T-helper 1 cell treated with Interleukin-12 subunit alpha and Interleukin-12 subunit beta and Interleukin-4 antibody, amounts not matched to agents 30 μg/mL and 1 μg/mL, for 36 hours (primary cell): Measurements from ENCODE around the gene ATP6AP2.
"Not testable (repeated sequence)": the region's sequence is repeated elsewhere in the genome, so short reads cannot be mapped to it uniquely, and the experiment has no call there.

Experiments
- H3K27ac Mint-ChIP-seq: one replicate; pipeline ENCODE4 v1.8.0; 2021; ENCODE audit warnings: mild to moderate bottlenecking, mixed read lengths
- H3K27me3 Mint-ChIP-seq: one replicate; pipeline ENCODE4 v1.8.0; 2021; ENCODE audit warnings: low read depth, mixed read lengths
- H3K36me3 Mint-ChIP-seq: one replicate; pipeline ENCODE4 v1.8.0; 2021; ENCODE audit warnings: low read depth, mixed read lengths
- H3K4me1 Mint-ChIP-seq: one replicate; pipeline ENCODE4 v1.8.0; 2021; ENCODE audit warnings: low read depth, mixed read lengths
- H3K4me3 Mint-ChIP-seq: one replicate; pipeline ENCODE4 v1.8.0; 2021; ENCODE audit warnings: mild to moderate bottlenecking, moderate library complexity, mixed read lengths
- H3K9me3 Mint-ChIP-seq: one replicate; pipeline ENCODE4 v1.8.0; 2021; ENCODE audit warnings: mixed read lengths

Gene ATP6AP2

GRCh38 chrX:40587623-40588022, 6.9 kb downstream of the ATP6AP2 start:
- H3K36me3 Mint-ChIP-seq, H3K4me3 Mint-ChIP-seq, H3K27ac Mint-ChIP-seq, H3K27me3 Mint-ChIP-seq, H3K9me3 Mint-ChIP-seq: not testable (repeated sequence)
- H3K4me1 Mint-ChIP-seq, result peaks cover 18% of the 10 kb centered on the region

GRCh38 chrX:40589616-40590321, 9.0 kb downstream of the ATP6AP2 start:
- Mint-ChIP-seq H3K4me1 (peaks cover 16% of the 10 kb centered on the region), H3K36me3 (peaks cover 12% of the 10 kb centered on the region), H3K27ac (peak overlapping the region; percentile 70)
- not testable (repeated sequence) for H3K4me3 Mint-ChIP-seq, H3K27me3 Mint-ChIP-seq, H3K9me3 Mint-ChIP-seq

GRCh38 chrX:40603446-40603845, 22.7 kb downstream of the ATP6AP2 start:
- peaks cover 22% of the 10 kb centered on the region for H3K36me3 Mint-ChIP-seq
- no peaks in the 10 kb centered on the region for H3K9me3 Mint-ChIP-seq
- H3K27me3 Mint-ChIP-seq, result no peaks in the 10 kb centered on the region
- no peaks in the 10 kb centered on the region for H3K4me1 Mint-ChIP-seq
- no peak overlapping the region for H3K4me3 Mint-ChIP-seq
- H3K27ac Mint-ChIP-seq, result no peak overlapping the region

- H3K27ac Mint-ChIP-seq, result no peak overlapping the region
- H3K4me3 Mint-ChIP-seq, result no peak overlapping the region
- peaks cover 4% of the 10 kb centered on the region for H3K36me3 Mint-ChIP-seq
- H3K27me3 Mint-ChIP-seq, result no peaks in the 10 kb centered on the region
- H3K4me1 Mint-ChIP-seq, result no peaks in the 10 kb centered on the region
- H3K9me3 Mint-ChIP-seq, result no peaks in the 10 kb centered on the region
These were observed 26.6 kb downstream of the ATP6AP2 start for GRCh38 chrX:40607381-40607780.

GRCh38 chrX:40612511-40612910, 31.7 kb downstream of the ATP6AP2 start:
- Mint-ChIP-seq H3K27ac (no peak overlapping the region), H3K4me1 (no peaks in the 10 kb centered on the region), H3K27me3 (no peaks in the 10 kb centered on the region), H3K9me3 (no peaks in the 10 kb centered on the region), H3K4me3 (no peak overlapping the region), H3K36me3 (no peaks in the 10 kb centered on the region)

- Mint-ChIP-seq H3K27ac (no peak overlapping the region), H3K4me3 (no peak overlapping the region), H3K27me3 (no peaks in the 10 kb centered on the region), H3K36me3 (no peaks in the 10 kb centered on the region), H3K4me1 (no peaks in the 10 kb centered on the region), H3K9me3 (no peaks in the 10 kb centered on the region)
These were observed 35.2 kb downstream of the ATP6AP2 start for GRCh38 chrX:40615976-40616375.

- Mint-ChIP-seq H3K9me3 (no peaks in the 10 kb centered on the region), H3K36me3 (no peaks in the 10 kb centered on the region), H3K4me1 (no peaks in the 10 kb centered on the region), H3K27me3 (no peaks in the 10 kb centered on the region), H3K27ac (no peak overlapping the region), H3K4me3 (no peak overlapping the region)
These were observed 36.8 kb downstream of the ATP6AP2 start for GRCh38 chrX:40617566-40617965.

GRCh38 chrX:40622479-40623138, 41.8 kb downstream of the ATP6AP2 start:
- Mint-ChIP-seq H3K27me3 (no peaks in the 10 kb centered on the region), H3K27ac (no peak overlapping the region), H3K4me1 (no peaks in the 10 kb centered on the region), H3K9me3 (no peaks in the 10 kb centered on the region), H3K36me3 (peaks cover 2% of the 10 kb centered on the region), H3K4me3 (no peak overlapping the region)

- Mint-ChIP-seq H3K9me3 (no peaks in the 10 kb centered on the region), H3K27ac (no peak within 1 kb of the TSS), H3K4me3 (no peak within 1 kb of the TSS), H3K4me1 (no peaks in the 10 kb centered on the region), H3K27me3 (no peaks in the 10 kb centered on the region), H3K36me3 (peaks cover 3% of the 10 kb centered on the region)
These were observed 42.4 kb downstream of the ATP6AP2 start, which contains the start of gene MPC1L for GRCh38 chrX:40623139-40623536. TSS of gene MPC1L (plus strand) at chrX:40623428. CDS start at chrX:40623566, 138 bp downstream.

GRCh38 chrX:40623665-40624064, 42.9 kb downstream of the ATP6AP2 start:
- H3K9me3 Mint-ChIP-seq, result no peaks in the 10 kb centered on the region
- no peak overlapping the region for H3K27ac Mint-ChIP-seq
- H3K36me3 Mint-ChIP-seq, result peaks cover 5% of the 10 kb centered on the region
- H3K4me1 Mint-ChIP-seq, result no peaks in the 10 kb centered on the region
- H3K4me3 Mint-ChIP-seq, result no peak overlapping the region
- no peaks in the 10 kb centered on the region for H3K27me3 Mint-ChIP-seq

GRCh38 chrX:40625294-40625693, 44.5 kb downstream of the ATP6AP2 start:
- no peaks in the 10 kb centered on the region for H3K4me1 Mint-ChIP-seq
- no peak overlapping the region for H3K27ac Mint-ChIP-seq
- H3K27me3 Mint-ChIP-seq, result no peaks in the 10 kb centered on the region
- H3K4me3 Mint-ChIP-seq, result no peak overlapping the region
- H3K36me3 Mint-ChIP-seq, result peaks cover 5% of the 10 kb centered on the region
- no peaks in the 10 kb centered on the region for H3K9me3 Mint-ChIP-seq

- Mint-ChIP-seq H3K27me3 (no peaks in the 10 kb centered on the region), H3K9me3 (no peaks in the 10 kb centered on the region), H3K36me3 (peaks cover 15% of the 10 kb centered on the region), H3K4me3 (no peak overlapping the region), H3K4me1 (no peaks in the 10 kb centered on the region), H3K27ac (no peak overlapping the region)
These were observed 47.7 kb downstream of the ATP6AP2 start for GRCh38 chrX:40628506-40628905.

- H3K27ac Mint-ChIP-seq, result no peak overlapping the region
- H3K9me3 Mint-ChIP-seq, result no peaks in the 10 kb centered on the region
- peaks cover 28% of the 10 kb centered on the region for H3K36me3 Mint-ChIP-seq
- no peaks in the 10 kb centered on the region for H3K4me1 Mint-ChIP-seq
- no peaks in the 10 kb centered on the region for H3K27me3 Mint-ChIP-seq
- no peak overlapping the region for H3K4me3 Mint-ChIP-seq
These were observed 51.4 kb downstream of the ATP6AP2 start for GRCh38 chrX:40632199-40632598.

- Mint-ChIP-seq H3K4me3 (no peak overlapping the region), H3K4me1 (peaks cover 6% of the 10 kb centered on the region), H3K9me3 (no peaks in the 10 kb centered on the region), H3K27ac (no peak overlapping the region), H3K27me3 (no peaks in the 10 kb centered on the region), H3K36me3 (peaks cover 32% of the 10 kb centered on the region)
These were observed 56.9 kb downstream of the ATP6AP2 start for GRCh38 chrX:40637687-40638086.

- peaks cover 21% of the 10 kb centered on the region for H3K4me1 Mint-ChIP-seq
- H3K27ac Mint-ChIP-seq, result peak overlapping the region; percentile 75
- peak overlapping the region; percentile 100 for H3K4me3 Mint-ChIP-seq
- peaks cover 28% of the 10 kb centered on the region for H3K36me3 Mint-ChIP-seq
- H3K9me3 Mint-ChIP-seq, result no peaks in the 10 kb centered on the region
- H3K27me3 Mint-ChIP-seq, result no peaks in the 10 kb centered on the region
These were observed 63.4 kb downstream of the ATP6AP2 start for GRCh38 chrX:40644176-40644575.
